Caki2 (cell line): ENCODE results near the gene SNTG2. TPM values are rescaled to one million over a fixed set of nuclear protein-coding genes. Genes with fewer than 3 reads are reported as not detected.
"Not testable (repeated sequence)": the region's sequence is repeated elsewhere in the genome, so short reads cannot be mapped to it uniquely, and the experiment has no call there.

Source experiments
- DNase-seq: peaks from one replicate; pipeline ENCODE4 v3.0.0-alpha.2; 2015; ENCODE audit warnings: low read depth
- in situ Hi-C: cut with HindIII; loops from 2 replicates; pipeline ENCODE4 v1.10.0; 2016; ENCODE audit warnings: low sequenced_read_pairs, low pct_unique_long_range_greater_than_20kb, mixed read lengths
- total RNA-seq: library from RNA; depleted of rRNA; stranded (reverse); fragments of >200 nt; shearing (Covaris generic); gene quantifications from 2 replicates; pipeline ENCODE4 v1.2.3, GENCODE V29; 2014; ENCODE audit warnings: low replicate concordance; rRNA removed

The SNTG2 gene
- not detected in 2 replicates for total RNA-seq

DNA sequence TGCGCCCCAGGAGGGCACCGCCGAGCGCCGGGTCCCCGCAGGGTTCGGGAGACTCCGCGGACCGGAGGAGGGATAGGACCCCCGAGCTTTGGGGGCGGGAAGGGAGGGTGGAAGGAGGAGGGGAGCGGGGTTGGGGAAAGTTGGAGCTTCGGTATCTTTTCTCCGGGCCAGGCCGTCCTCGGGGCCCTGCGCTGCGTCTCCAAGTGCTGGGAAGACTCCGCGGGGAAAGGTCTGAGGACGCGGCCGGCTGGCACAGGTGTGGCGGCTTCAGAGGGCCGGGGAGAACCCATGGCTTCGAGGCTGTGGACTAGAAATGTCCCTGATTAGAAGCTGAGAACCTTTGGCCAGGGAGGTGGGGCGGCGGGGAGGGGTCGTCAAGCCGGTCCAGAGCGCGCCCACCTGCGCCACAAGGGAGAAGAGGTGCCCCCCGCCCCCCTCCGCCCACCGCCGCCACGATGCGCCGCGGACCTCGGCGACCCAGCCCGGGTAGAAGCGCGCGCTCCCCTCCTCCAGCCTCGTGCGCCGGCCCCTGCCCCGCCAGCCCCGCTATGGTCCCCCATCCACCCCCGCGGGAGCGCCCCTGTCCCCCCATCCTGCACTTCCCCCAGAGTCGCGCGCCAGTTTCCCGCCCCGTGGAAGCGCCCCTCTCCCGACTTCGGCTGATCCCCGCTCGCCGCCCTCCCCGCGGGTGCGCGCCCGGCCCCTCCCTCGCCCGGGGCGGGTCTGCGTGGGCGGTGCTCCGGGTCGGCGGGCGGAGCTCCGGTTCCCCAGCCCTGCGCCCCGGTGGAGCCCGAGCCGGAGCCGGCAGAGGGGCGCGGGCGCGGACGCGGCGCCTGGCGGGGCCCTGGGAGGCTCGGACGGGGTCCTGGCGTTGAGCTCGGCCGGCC, at the start of gene SNTG2:
Gene SNTG2, plus strand, starts transcription at position 770 of the 887 bp plus-strand sequence. CDS start 148 bp downstream, outside the sequence.
- peak; percentile 8 for DNase-seq
- in situ Hi-C loops = no loop called here

DNA sequence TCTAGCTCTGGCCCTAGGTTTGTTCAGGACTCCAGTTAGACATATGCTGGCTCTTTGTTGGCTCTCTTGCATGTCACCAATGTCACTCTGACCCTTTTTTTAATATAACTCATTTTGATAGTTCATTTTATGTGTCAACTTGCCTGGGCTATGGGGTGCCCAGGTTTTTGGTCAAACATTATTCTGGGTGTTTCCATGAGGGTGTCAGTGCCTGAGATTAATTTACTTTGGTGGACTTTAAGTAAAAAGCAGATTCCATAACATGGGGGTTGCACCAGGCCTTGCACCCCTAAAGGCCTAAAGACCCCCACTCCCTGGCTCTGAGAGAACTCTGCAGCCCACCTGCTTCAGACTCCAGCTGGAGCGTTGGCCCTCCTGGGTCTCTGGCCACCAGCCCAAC, 48.1 kb upstream of the SNTG2 start:
- in situ Hi-C loops = no loop called here
- DNase-seq = no peak

DNA sequence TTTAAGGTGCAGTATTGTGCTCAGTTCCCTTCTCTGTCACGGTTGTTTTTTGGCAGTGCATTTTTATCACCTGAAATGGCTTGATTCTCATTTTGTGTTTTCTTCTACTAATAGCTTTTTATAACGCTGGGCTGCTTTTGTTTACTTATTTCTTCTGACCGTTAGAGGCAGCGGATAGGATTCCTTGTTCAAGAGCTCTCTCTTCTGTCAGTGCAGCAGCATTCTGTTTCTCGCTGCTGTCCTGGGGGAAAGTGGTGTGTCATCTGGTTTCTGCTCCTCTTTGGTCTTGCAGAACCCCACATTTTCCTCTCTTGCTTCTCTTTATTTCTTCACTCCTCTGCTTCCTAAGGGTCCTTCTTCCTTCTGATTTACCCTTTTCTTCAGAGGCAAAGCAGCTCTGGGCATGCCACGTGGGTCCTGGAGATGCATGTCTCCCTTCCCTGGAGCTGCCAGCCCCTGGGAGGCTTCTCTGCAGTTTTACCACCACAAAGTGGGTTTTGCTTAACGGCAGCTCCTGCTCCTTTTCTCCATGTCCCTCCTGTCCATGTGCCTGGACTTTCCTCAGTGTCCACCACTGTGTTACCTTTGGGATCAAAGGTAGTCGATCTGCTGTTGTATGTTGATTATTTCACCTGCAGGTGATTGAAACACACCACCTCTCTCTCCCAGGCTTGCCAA, 47.3 kb upstream of the SNTG2 start:
- in situ Hi-C loops = no loop called here
- no peak for DNase-seq

DNA sequence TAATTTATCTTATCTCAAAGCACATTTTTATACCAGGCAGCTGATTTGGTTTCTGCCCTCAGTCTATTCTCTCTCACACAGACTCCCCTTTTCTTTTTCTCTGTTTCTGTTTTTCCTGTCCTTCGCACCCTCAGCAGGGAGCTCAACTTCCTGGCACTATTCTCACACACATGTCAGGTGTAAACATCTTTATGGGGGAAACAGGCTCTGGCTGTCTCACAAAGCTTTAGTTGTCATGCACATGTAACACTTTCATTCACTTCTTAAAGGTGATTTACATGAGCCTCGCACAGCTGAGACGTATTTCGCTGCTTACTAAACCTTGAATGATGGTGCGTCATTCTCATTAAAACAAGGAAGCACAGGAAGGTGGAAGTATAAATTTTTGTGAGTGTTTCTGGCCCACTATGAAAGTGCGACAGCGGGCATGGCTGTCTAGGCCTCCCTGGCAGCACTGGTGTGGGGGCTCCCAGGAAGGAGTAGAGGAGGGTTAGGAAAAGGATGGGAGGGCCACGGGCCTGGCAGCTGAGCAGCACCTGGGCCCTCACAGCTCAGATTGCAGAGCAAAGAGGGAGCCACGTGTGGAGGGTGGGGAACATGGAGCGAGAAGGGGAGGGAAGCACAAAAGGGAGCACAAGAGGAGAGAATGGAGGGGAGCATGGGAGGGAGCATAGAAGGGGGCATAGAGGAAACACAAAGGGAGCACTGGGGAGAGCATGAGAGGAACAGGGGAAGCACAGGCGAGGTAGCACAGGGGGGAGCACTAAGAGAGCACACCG, 46.2 kb upstream of the SNTG2 start:
- no peak for DNase-seq
- in situ Hi-C loops = no loop called here

DNA sequence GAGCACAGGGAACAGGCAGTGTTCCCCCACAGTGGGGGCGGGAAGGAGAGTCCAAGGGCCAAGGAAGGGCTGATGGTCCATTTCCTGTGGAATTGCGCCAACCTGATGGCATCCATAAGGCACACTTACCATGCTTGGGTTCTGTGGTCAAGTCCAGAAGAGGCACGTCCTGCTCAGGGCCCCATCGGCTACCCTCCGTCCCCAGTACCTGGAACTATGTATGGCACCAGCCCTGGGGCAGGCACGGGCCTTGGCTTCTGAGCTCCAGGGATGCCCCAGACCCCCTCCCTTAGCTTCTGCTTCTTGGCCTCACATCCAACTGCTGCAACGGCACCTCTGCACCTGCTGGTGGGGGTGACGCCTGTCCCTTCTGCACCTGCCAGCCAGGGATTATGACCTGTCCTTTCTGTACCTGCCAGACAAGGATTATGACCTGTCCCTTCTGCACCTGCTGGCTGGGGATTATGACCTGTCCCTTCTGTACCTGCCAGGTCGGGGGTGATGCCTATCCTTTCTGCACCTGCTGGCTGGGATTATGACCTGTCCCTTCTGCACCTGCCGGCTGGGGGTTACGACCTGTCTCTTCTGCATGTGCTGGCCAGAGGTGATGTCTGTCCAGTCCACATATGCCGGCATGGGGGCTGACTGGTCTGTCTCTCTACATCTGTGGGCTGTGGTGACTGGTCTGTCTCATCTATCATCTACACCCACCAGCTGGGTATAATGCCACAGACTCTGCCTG, 45.4 kb upstream of the SNTG2 start:
- in situ Hi-C loops = no loop called here
- no peak for DNase-seq

DNA sequence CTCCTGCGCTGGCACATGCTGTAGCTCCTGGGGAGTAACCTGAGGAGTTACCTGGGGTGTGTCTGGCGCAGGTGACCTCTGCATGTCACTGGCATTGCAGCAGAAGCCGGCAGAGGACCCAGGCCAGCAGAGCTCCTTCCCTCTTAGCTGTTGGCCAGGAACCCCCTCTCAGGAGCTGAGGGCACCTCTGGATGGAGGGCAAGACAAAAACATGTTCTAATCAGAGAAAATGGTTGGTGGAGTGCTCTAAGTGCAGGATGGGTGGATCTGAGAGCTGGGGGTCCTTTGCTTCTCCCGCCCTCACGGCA, 44.9 kb upstream of the SNTG2 start:
- in situ Hi-C loops = no loop called here
- DNase-seq = no peak

DNA sequence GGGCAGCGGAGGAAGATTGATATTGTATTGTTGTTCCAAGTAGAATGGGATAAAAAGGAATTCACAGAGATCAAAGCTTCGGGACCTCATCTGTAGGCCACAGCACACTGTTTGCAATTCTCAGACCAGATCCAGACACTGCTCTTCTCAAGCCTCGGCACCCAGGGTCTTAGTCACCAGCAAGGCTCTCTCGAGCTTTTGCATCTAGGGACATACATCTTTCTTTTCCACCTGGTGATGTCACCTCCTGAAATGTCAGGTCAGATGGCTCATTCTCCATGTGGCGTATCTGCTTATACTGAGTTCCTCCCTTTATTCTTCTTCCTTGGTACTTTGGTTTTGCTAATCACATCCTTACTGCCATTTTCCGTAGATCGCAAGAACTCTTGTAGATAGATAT, 42.9 kb upstream of the SNTG2 start:
- DNase-seq = no peak
- in situ Hi-C loops = no loop called here

DNA sequence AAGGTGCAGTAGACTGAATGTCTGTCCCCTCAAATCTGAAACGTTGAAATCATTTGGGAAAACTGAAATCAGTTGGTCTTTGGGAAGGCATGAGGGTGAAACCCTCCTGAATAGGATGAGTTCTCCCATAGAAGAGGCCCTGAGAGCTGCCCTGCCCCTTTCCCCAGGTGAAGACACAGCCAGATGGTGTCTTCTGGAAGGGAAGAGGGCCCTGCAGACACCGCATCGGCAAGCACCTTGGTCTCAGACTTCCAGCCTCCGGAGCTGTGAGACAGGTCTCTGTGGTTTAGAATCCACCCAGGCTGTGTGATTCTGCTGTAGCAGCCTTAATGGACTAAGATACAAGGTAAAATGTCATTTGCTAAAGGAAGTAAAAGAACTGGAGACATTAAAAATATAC, 42.1 kb upstream of the SNTG2 start:
- in situ Hi-C loops = no loop called here

DNA sequence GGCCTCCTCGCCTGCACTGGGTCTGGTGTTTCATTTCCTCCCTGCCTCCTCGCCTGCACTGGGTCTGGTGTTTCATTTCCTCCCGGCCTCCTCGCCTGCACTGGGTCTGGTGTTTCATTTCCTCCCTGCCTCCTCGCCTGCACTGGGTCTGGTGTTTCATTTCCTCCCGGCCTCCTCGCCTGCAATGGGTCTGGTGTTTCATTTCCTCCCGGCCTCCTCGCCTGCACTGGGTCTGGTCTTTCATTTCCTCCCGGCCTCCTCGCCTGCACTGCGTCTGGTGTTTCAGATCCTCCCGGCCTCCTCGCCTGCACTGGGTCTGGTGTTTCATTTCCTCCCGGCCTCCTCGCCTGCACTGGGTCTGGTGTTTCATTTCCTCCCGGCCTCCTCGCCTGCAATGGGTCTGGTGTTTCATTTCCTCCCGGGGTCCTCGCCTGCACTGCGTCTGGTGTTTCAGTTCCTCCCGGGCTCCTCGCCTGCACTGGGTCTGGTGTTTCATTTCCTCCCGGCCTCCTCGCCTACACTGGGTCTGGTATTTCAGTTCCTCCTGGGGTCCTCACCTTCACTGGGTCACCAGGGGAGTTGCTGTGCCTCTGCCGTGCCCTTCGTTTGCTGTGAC, 40.8 kb upstream of the SNTG2 start:
- in situ Hi-C loops, DNase-seq: not testable (repeated sequence)

More for the DNA sequence above, 42.1 kb upstream of the SNTG2 start:
- no peak for DNase-seq

DNA sequence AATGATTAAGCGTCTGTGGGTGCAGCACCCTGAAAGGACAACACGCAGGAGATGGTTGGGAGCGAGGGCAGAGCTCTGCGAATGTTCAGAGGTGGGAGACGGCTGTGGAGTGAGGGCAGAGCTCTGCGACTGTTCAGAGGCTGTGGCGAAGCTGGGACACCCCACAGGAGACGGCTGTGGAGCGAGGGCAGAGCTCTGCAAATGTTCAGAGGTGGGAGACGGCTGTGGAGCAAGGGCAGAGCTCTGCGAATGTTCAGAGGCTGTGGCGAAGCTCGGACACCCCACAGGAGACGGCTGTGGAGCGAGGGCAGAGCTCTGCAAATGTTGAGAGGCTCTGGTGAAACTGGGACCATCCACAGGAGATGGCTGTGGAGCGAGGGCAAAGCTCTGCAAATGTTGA, 40.0 kb upstream of the SNTG2 start:
- in situ Hi-C loops = no loop called here
- DNase-seq = no peak

DNA sequence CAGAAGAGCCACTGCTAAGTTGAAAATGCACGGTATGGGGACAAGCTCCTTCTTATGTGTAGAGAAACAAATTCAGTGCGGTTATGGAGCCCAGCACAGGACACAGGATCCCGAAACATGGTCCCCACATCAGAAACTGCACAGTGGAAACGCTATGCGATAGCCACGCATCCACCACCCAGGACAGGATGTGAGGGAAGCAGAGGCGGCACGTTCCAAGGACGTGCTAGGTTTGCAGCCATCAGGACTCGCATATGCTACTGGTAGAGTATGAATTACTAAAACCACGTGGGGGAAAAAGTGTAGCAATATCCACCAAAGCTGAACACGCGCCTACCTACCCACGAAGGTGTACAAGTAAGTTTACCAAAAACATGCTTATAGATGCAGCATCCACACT, 34.7 kb upstream of the SNTG2 start:
- no peak for DNase-seq
- in situ Hi-C loops = no loop called here

DNA sequence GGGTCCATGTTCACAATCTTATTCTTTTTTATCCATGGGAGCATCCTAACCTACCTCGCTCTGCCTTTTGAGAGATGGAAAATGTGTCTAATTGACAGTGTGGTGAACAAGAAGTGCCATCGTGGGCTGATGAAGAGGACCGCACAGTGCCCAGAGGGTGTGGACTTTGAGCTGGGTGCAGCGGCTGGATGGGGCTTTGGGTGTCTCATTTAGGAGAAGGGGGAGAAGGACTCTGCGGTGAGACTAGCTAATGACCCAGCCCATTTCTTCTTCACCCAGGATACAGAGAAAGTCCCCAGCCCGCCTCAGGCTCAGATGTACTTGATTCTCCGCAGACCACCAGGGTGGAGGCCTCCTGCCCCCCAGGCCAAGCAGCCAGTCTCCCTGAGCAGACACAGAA, 33.7 kb upstream of the SNTG2 start:
- in situ Hi-C loops = no loop called here

DNA sequence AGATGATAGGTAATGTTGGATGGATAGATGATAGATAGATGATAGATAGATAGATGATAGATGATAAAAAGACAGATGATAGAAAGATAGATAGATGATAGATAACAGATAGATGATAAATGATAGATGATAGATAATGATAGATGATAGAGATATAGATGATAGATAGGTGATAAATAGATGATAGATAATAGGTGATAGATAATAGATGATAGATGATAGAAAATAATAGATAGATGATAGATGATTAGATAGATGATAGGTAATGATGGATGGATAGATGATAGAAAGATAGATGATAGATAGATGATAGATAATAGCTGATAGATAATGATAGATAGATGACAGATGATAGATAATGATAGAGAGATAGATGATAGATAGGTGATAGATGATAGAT, 31.0 kb upstream of the SNTG2 start:
- in situ Hi-C loops = no loop called here
- no peak for DNase-seq

More for the DNA sequence above, 33.7 kb upstream of the SNTG2 start:
- DNase-seq = no peak

DNA sequence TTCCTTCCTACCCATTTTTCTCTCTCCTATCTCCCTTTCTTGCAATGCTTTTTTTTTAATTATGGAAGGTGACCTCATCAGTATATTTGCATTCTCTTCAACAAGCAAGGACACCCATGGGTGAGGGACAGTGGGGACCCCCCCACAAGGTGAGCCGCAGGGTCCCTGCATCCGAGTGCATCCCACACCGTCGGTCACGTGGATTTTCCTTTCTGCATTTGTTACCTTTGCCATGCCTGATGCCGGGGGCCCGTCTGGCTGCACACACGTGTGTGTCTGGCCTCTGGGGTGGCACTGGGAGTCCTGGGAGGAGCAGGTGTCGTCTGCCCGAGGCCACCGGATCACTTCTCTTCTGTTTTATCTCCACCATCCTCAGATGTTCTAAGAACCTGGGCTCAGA, 30.1 kb upstream of the SNTG2 start:
- DNase-seq = no peak
- in situ Hi-C loops = no loop called here

DNA sequence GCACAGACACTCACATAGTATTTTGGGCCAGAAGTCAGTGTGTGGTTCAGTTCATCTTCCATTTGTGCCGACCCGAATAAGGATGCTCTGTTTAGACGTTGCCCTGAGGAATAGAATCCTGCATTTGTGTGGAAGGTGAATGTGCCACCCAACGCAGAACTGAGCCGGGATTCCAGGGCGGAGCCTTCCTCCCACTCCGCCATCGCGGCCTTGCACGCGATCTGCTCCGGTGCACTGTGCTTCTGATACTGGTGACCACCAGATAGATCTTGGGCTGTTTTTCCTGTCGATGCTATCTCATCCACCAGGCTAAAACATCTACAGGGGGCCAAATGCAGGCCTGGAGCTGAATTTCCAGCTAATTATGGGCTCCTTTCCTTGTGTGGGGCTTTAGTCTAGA, 29.6 kb upstream of the SNTG2 start:
- DNase-seq = no peak
- in situ Hi-C loops = no loop called here

DNA sequence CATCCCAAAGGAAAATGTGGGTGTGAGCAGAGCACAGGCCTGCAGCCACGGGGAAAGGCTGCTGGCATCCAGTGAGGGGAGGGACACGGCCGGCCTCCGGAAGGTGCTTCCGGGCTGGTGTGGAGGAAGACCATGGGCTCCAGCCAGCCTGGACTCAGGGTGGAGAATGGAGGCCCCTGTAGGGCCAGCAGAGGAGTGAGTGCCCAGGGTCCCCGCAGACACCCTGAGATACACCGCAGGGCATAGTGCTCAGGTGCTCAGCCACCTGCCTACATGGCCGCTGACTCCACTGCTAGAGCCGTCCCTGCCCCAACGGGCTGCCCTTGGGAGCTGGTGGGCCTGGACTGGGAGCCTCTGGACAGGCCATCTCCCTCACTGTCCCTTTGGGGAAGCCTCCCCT, 28.5 kb upstream of the SNTG2 start:
- in situ Hi-C loops = no loop called here
- no peak for DNase-seq

DNA sequence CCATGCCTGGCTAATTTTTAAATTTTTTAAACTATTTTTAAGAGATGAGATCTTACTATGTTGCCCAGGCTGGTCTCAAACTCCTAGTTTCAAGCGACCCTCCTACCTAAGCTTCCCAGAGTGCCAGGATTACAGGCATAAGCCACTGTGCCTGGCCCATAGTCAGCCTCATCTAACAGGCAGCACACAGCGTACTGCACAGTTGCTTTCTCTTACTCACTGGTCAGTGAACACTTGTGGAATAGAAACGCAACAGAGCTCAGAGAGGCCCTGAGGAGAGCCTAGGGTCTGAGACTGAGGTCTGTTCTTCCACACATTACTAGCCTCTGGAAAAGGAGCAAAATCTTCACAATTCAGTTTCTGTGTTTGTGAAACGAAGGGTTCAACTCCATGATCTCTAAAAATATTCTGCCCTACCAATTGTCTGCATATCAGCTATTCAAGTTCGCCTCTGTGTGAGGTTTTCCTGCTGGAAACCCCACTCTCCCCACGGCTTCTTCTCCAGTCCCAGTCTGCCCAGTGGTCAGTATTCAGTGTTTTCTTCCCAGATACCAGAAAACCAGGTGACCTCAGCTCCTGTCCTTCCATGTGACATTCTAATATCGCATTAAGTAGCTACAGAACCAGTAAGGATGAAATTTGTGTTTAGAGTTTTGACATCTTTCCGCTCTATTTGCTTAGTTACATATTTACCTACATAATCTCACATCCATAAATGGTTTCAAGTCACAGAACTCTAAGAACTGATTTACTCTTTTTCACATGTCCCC, 26.6 kb upstream of the SNTG2 start:
- in situ Hi-C loops = no loop called here
- DNase-seq = no peak
